GM18870 (cell line): Measurements from ENCODE around the gene ANKRD13B.

Experiments
- ATAC-seq: cut with Tn5 transposase; IDR thresholded peaks from one replicate; pipeline ENCODE4 v1.9.1; 2021; ENCODE audit warnings: moderate library complexity; ENCODE audit not compliant: unreplicated experiment

ANKRD13B gene

DNA sequence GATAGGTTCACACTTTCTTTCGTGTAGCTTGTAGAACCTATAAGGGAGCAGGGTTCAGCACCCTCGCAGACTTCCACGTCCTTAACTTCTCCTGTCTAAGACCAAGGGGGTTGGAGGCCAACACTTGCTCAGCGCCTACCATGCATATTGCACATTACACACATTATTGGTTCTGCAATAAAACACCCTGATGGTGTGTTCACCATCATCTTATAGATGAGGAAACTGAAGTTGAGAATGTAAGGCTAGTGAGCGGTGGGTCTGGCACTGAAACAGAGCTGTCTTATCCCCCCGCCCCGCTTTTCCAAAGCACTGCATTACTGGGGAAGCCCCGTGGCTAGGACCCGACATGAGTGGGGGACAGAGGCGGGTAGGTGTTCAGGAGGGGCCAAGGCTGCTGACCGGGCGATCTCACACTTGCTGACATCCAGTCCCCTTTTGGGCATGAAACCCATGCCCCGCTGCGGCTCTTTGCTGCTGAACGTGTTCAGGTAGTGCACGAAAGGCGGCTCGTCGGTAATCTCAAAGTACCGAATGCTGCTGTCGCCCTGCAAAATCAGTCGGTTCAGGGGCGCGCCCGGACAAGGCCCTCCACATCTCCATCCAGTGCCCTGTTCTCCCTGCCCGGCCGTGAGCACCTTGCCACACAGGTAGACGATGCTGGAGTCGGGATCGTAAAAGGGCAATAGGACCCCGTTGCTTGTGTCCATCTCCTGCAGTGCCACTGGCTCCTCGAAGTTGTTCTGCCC, 23.5 kb downstream of the ANKRD13B start:
- ATAC-seq, result no peak

DNA sequence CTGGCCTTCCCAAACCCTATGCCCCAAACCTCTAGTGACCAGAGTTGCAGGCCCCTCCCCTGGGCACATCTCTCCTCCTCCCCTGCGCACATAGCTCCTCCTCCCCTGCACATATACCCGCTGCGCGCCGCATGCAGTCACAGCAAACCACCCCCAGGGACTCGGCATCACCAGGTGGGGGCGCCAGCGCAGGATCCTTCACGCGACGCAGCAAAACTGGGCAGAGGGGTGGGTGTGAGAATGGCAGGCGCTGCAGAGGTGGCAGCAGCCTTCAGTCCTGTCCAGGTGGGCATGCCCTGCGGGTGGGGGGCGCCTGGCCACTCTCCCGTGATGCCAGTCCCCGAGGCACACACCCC, 24.2 kb downstream of the ANKRD13B start:
- ATAC-seq, result no peak

GRCh38 chr17:29617481-29618271, 24.7 kb downstream of the ANKRD13B start:
- ATAC-seq, result no peak

GRCh38 chr17:29618272-29619065, 25.5 kb downstream of the ANKRD13B start:
- no peak for ATAC-seq

- no peak for ATAC-seq
These were observed 26.3 kb downstream of the ANKRD13B start for GRCh38 chr17:29619251-29619650.

GRCh38 chr17:29620271-29620670, 27.3 kb downstream of the ANKRD13B start:
- ATAC-seq, result no peak

- ATAC-seq, result no peak
These were observed 28.0 kb downstream of the ANKRD13B start for GRCh38 chr17:29620779-29621500.

DNA sequence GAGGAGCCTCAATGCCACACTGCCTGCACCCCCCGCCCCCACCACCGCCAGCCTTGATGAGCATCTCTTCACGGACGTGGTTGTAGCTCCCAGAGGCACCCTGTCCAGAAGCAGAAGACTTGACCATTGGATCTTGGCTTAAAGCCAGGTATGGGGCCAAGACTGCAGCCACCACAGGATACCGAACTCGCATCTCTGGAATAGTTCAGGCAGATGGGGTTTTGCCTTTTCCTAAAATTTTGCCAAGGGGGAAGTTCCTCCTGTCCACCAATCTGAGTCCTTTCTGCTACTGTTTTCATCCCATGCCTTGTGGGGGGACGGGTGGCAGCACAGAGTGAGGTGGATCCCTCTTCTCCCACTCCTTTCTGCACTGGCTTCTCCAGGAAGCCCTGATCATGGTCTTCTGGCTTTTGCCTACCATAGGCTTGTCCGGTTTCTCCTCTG, 28.8 kb downstream of the ANKRD13B start:
- no peak for ATAC-seq

GRCh38 chr17:29622337-29623282, 29.7 kb downstream of the ANKRD13B start, which contains the start of gene CORO6:
CORO6 (minus strand) TSS chr17:29622912; CDS start chr17:29621421, 1,491 bp downstream.
- no peak for ATAC-seq

GRCh38 chr17:29623283-29623647, 30.3 kb downstream of the ANKRD13B start:
- ATAC-seq, result no peak

- no peak for ATAC-seq
These were observed 31.7 kb downstream of the ANKRD13B start for GRCh38 chr17:29624586-29624985.

DNA sequence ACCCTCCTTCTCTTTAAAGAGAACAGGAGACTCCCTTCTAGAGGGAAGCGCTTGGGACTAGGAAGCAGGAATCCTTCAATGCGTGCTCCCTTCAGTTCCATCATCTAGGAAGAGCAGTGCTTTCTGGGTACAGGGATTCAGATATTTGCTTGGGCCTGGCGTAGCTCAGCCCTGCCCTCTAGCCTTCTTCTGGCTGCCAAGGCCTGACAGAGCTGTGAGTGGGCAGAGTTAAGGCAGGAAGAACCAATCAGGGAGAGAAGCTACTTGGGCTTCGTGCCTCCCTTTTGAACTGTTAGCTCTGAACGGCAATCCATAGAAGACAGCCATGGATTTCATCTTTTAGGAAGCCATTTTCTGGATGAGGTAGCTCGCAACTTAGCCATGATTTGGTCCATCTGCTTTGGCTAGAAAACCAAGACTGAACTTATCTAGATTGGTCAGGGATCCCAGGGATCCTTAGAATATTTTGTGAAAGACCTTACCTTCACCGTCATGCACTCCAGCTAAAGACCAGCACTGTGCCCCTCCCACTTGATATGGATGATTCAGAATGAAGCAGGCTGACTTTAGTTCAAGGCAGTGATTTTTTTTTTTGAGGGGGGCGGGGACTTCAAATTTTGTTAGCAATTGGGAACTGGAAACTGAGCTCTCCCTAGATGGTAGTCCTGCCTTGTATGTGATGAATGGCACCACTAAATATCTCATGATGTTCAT, 32.3 kb downstream of the ANKRD13B start:
- no peak for ATAC-seq

- no peak for ATAC-seq
These were observed 35.0 kb downstream of the ANKRD13B start for GRCh38 chr17:29627951-29628350.

GRCh38 chr17:29628644-29629043, 35.7 kb downstream of the ANKRD13B start:
- no peak for ATAC-seq

DNA sequence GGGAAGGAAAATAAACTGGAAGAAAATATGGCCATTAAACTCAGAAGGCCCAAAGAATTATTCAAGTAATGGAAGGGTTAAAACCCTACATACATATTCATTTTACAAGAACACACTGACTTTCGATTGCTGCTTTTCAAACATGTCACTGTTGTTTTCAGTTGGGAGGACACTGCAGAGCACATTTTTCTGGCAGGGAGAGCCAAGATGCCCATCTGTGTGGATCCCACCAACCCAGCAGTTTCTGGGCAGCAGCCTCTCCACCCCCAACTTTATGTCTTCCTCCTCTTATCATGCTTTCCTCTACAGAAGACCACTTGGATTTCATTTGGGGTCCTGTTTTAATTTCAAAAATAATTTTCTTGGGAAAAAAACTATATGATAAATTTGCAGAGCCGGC, 36.9 kb downstream of the ANKRD13B start:
- no peak for ATAC-seq

- no peak for ATAC-seq
These were observed 37.8 kb downstream of the ANKRD13B start for GRCh38 chr17:29630630-29631193.

DNA sequence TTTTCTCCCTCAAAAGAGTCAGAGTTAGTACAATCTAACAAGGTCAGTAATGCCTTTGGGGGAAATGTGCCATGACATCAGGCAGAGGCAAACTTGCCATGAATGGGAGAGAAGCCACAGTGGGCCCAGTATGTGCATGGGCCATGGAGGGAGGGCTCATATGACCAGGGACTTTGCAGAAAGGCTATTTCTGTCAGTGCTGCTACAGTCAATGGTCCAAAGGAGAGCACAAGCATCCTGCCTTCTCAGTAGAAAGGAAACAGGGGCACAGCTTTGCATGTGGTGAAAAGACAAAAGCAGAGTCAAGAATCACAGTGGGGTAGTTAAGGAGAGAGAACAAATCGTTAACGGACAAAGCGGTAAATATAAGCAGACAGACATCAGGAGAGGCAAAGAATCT, 41.0 kb downstream of the ANKRD13B start:
- ATAC-seq, result no peak

DNA sequence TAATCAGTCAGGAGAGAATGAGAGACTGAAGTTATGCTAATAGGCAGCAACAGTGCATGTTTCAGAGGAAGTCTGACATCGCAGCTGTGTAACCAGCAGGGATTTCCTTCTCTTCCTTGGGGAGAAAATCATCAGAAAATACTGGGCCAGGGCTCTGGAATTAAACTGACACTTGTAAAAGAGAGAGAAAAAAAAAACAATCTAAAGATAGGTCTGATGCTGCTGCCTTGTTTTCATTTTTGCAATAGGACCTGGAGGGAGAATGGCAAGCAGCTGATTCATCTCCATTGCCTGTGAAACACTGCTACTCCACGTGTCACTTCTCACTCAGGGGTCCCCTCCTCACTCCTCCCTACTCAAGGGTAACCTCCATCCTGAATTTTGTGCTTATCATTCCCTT, 47.5 kb downstream of the ANKRD13B start:
- ATAC-seq, result no peak
